ENCODE measurements around the gene OVCA2.
"Not testable (repeated sequence)": the region's sequence is repeated elsewhere in the genome, so short reads cannot be mapped to it uniquely, and the experiment has no call there.

Gene OVCA2

DNA sequence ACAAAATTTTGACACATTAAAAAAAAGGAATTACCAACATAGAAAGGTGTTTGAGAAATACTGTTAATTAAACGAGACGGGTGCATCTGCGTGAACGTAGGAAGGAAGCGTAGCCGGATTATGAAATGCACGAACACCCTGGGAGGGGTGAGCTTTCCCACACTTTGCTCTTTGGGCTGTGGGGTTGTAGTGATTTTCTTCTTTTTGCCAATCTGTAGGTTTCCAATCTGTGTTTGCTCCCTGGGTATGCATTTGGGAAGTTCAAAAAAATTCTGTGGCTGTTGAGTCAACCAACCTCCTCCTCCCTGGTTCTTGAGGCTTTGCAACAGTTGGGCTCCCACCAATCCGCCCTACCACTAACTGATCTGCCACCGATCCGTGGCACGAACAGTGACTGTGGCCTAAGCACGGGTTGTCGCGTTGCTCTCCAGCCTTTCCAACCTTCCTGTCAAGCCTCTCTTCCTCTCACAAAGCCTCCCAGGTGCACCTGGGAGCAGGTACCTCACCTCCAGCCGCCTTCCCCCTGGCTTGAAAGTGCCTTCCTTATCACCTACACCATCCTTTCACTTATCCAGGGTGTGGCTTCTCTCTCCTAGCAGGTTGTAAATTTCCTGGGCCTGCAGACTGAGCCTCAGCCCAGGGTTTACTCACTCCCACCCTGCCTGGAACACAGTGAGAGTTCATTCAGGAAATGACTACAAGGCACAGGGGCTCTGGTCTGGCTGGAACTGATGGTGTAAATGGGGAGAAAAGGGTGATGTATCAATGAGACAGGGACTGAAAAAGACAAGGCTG, 33.3 kb upstream of the OVCA2 start:
- no peak for FAIRE-seq
- no peak for TF ChIP-seq POLR2A (IDR thresholded peaks at IDR 0.05; ENCODE audit: low read depth, low read length)
- DNase-seq (ENCODE audit: insufficient read length, low spot score): no peak

- no peak for DNase-seq (ENCODE audit: insufficient read length, low spot score)
- FAIRE-seq: no peak
- TF ChIP-seq POLR2A (IDR thresholded peaks at IDR 0.05; ENCODE audit: low read depth, low read length): no peak
Observed at GRCh38 chr17:2009737-2010136, 32.1 kb upstream of the OVCA2 start.

DNA sequence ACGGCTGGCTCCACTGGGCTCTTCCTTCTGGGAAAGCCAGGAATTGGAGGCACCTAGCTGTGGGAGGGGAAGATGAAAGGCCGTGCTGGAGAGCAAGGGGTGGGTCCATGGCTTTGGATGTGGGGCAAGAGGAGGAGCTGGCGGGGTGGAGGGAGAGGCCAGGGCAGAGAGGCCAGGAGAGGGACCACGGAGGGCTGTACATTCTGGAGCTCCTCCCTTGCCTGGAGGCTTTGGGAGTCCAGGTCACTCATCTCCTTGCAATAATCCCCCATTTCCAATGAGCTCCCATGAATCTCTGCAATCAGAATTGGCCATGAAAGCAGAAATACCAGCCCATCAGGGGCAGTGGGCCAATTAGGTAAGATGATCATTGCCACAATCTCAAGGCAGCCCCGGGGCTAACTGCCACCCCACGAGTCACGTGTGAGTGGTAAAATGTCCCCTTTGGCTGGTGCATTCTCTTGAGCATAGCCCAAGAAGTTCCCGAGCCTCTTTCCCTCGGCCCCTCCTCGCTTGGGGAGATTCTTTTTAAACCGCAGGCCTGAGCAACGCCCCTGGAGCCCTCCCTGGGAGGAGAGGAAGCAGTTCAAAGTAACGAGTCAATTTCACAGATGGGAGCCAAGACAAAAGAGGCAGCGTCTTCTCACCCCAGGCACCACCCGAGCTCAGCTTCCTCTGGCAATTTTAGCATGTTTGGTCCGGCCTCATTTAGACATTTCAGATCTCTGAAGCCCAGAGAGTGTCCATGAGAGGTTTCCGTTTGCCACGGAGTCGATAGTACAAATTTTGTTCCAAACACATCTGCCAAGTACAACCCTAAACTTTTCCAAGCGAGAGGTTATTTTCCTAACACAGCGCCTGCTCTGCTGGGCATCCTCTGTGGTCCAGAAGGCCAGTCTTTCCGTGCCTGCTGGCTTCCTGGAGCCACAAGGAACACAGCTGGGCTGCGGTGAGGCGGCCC, 30.1 kb upstream of the OVCA2 start:
- FAIRE-seq (no peak), DNase-seq (ENCODE audit: insufficient read length, low spot score) (peak; percentile 63)
- no peak for TF ChIP-seq POLR2A (IDR thresholded peaks at IDR 0.05; ENCODE audit: low read depth, low read length)

DNA sequence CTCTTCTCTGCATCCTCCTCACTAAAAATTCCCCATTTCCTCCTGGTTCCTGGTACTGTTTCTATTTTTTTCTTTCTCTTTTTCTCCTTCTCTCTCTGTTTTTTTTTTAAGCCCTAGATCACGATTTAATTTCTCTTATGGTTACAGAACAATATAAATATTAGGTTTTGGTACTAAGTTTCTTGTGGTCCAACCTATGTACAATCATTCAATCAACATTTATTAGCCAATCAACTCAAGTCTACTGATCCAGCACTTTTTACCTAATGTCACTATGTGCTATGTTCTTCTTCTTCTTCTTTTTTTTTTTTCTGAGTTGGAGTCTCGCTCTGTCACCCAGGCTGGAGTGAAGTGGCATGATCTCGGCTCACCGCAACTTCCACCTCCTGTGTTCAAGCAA, 29.3 kb upstream of the OVCA2 start:
- TF ChIP-seq POLR2A (IDR thresholded peaks at IDR 0.05; ENCODE audit: low read depth, low read length): no peak
- FAIRE-seq: no peak
- no peak for DNase-seq (ENCODE audit: insufficient read length, low spot score)

DNA sequence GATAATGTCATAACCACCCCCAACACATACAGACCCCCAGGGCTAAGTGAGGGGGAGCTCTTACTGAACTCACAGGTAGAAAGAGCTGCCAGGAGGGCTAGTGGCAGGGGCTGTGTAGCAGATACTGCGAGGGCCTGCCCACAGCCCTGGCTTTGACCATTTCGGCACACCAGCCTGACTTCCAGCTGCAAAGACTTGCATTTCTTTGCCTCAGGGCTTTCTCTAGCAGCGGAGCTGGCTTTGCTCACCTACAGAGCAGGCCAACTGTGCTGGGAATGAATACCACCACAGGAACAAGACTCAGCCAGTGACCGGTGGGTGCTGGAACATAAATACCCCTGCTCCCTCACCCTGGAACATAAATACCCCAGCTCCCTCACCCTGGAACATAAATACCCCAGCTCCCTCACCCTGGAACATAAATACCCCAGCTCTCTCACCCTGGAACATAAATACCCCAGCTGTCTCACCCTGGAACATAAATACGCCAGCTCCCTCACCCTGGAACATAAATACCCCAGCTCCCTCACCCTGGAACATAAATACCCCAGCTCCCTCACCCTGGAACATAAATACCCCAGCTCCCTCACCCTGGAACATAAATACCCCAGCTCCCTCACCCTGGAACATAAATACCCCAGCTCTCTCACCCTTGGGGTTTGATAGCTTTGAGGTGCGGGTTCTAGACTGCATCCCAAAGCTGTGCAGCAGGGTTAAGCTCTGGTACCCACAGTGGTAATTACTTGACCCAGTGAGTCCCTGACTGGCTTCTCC, 28.4 kb upstream of the OVCA2 start:
- not testable (repeated sequence) for DNase-seq (ENCODE audit: insufficient read length, low spot score); FAIRE-seq

GRCh38 chr17:2013994-2014317, 27.9 kb upstream of the OVCA2 start:
- DNase-seq (ENCODE audit: insufficient read length, low spot score) (no peak), FAIRE-seq (no peak)
- no peak for TF ChIP-seq POLR2A (IDR thresholded peaks at IDR 0.05; ENCODE audit: low read depth, low read length)

DNA sequence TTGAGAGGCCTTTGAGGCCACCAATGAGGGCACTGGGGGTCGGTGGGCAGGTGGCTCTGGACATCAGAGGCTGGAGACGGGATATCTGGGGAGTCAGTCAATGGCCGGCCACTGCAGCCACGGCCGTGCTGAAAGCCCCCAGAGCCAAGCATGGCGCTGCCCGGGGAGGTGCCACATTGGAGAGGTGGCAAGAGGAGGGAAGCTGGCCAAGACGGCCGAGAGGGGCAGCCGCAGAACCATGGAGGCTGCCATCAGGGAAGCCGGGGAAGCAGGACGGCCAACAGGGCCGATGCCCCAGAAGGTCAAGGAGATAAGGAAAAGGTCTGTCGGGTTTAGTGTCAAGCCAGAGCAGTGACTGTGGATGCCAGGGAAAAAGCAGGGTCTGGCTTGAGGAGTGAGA, 26.5 kb upstream of the OVCA2 start:
- FAIRE-seq: no peak
- no peak for TF ChIP-seq POLR2A (IDR thresholded peaks at IDR 0.05; ENCODE audit: low read depth, low read length)
- no peak for DNase-seq (ENCODE audit: insufficient read length, low spot score)

DNA sequence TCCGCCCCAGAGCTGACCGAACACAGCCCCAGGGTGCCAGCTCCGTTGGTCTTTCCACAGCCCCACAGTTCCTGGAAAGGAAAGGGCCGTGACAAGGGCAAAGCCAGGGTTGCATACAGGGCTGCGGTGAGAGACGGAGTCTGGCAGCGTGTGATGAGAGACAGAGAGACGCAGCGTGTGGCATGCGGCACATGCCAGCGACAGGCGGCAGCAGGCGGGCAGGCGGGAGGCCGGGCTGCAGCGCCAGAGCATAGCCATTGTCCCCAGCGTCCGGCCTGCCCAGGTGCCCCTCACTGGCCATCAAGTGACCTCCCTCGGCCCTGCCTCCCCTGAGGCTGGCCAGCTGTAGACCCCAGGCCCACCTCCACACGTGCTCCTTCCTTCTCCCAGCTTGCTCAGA, 25.3 kb upstream of the OVCA2 start:
- FAIRE-seq (no peak), DNase-seq (ENCODE audit: insufficient read length, low spot score) (no peak)
- TF ChIP-seq POLR2A (IDR thresholded peaks at IDR 0.05; ENCODE audit: low read depth, low read length): no peak

DNA sequence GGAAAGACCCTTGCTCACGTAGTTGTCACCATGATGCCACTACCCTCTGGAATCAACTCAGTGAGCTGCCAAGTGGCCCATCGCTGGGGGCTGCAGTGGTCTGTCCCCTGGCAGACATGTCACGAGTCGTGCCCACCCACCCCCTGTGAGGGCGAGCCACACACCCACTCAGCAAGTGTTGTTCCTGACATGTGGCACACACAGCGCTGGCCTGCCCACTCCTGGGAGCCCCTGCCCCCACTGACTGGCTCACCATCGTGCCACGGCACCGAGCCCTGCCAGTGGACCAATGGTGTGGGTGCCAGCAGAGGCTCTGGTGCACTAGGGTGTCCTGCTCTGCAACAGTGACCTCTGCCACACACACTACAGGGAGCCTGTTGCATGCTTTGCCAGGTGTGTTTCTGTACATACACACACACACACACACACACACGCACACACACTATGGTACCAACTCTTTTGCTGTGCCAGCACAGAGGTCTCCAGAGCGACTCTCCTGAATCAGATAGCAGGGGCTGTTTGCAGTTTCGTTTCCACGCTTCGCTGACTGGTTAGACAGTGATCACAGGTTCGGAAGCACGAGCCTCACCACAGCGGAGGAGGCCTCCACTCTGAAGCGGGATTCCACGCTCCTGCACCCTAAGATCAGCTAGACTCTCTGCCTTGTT, 24.4 kb upstream of the OVCA2 start:
- DNase-seq (ENCODE audit: insufficient read length, low spot score) (no peak), FAIRE-seq (no peak)
- no peak for TF ChIP-seq POLR2A (IDR thresholded peaks at IDR 0.05; ENCODE audit: low read depth, low read length)

DNA sequence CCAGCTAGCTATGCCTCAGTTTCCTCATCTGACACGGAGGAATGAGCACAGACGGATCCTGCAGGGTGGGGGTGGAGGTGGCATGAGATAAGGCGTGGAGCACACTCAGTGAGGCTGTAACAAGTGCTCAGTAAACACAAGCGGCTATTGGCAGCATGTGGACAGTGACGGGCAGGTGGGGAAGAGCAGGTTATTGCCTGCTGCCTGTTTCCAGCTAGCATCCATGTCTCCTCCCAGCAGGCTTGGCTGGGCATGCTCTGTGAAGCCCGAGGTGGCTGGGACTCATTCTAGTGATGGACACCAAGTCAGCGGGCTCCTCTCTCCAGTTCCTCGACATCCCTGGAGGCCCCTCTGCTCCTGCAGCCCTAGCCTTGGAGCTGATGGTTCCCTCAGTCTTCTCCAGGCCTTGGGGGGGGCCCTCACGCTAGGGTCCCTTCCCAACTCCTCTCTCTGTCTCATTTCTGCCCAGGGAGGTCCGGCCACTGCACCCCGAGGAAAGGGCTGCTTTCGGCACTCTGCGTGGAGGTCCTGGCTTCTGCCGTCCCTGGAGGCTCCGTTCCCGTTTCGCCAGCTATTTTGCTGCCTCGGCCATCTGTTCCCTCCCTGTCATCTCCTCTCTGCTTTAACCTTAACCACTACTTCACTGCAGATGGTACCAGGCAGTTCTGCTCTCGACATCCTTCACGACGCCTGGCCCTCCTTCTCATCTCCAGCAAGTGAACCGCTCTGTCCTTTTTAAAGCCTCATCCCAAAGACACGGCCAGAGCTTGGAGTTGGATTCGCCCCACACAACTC, 22.9 kb upstream of the OVCA2 start:
- DNase-seq (ENCODE audit: insufficient read length, low spot score) (no peak), FAIRE-seq (no peak)
- TF ChIP-seq POLR2A (IDR thresholded peaks at IDR 0.05; ENCODE audit: low read depth, low read length): no peak

DNA sequence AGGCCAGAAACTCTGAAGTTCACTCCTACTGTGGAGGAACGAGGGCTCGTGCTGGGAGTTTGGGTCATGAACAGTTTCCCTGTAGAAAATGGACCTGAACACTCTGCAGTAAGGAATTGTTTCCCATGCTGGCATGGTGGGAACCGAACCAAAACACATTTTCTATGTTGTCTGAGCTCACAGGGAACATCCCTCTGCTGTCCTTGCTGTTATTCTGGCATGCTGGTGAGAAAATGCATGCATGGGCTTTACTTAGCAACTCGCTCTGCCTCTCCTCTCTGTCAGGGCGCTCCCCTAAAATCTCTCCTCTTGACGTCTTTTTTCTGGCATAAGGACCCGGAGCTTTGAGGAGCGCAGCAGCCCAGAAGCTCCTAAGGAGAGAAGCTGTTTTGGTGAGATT, 22.1 kb upstream of the OVCA2 start:
- DNase-seq (ENCODE audit: insufficient read length, low spot score) (no peak), FAIRE-seq (no peak)
- TF ChIP-seq POLR2A (IDR thresholded peaks at IDR 0.05; ENCODE audit: low read depth, low read length): no peak

DNA sequence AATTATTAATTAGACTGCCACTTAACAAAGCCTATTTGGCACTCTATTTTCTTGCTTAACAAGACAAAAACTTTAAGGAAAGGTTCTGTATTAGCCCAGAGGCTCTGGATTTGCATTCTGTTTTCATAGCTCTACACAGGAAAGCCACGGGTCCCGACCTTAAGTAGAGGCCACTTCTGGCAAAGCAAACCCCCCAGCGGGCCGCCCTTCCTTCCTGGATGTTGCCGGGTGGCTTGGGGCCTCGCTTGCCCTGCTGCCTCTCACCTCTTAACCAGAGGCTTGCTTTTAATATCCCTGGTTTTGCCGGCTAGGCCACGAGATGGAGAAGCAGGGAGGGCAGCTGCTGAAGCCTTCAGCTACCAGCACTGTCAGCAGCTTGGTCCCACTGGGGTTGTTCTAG, 21.1 kb upstream of the OVCA2 start:
- FAIRE-seq: no peak
- no peak for DNase-seq (ENCODE audit: insufficient read length, low spot score)
- no peak for TF ChIP-seq POLR2A (IDR thresholded peaks at IDR 0.05; ENCODE audit: low read depth, low read length)

- DNase-seq (ENCODE audit: insufficient read length, low spot score) (no peak), FAIRE-seq (no peak)
- TF ChIP-seq POLR2A (IDR thresholded peaks at IDR 0.05; ENCODE audit: low read depth, low read length): no peak
Observed at GRCh38 chr17:2022647-2023240, 19.1 kb upstream of the OVCA2 start.
